HFFc6 (cell line): ENCODE data around the gene CRYBG1. TPM values are rescaled to one million over a fixed set of nuclear protein-coding genes. Genes with fewer than 3 reads are reported as not detected.
A peak's percentile ranks its signal among the peaks of the same experiment; 100 is the strongest.

Source experiments
- DNase-seq: peaks from one replicate; pipeline ENCODE4 v3.0.0-alpha.2; 2018
- H3K27ac Mint-ChIP-seq: 2 replicates; pipeline ENCODE4 v1.8.0; 2020; ENCODE audit warnings: mild to moderate bottlenecking, mixed read lengths
- H3K27me3 Mint-ChIP-seq: 2 replicates; pipeline ENCODE4 v1.8.0; 2021; ENCODE audit warnings: mild to moderate bottlenecking, moderate library complexity, mixed read lengths; ENCODE audit not compliant: insufficient read depth
- H3K36me3 Mint-ChIP-seq: 2 replicates; pipeline ENCODE4 v1.8.0; 2021; ENCODE audit warnings: low read depth, mixed read lengths
- H3K4me1 Mint-ChIP-seq: 2 replicates; pipeline ENCODE4 v1.8.0; 2020; ENCODE audit warnings: low read depth, mixed read lengths
- H3K4me3 Mint-ChIP-seq: 2 replicates; pipeline ENCODE4 v1.8.0; 2020; ENCODE audit warnings: mild to moderate bottlenecking, moderate library complexity, mixed read lengths
- H3K9me3 Mint-ChIP-seq: 2 replicates; pipeline ENCODE4 v1.8.0; 2020; ENCODE audit warnings: mild to moderate bottlenecking, mixed read lengths
- CTCF ChIP-seq: fragments of 200-600 bp; sonication (generic); IDR thresholded peaks from 2 replicates; pipeline ENCODE4 v1.5.0; 2021; ENCODE audit warnings: antibody characterized with exemption, mild to moderate bottlenecking
- total RNA-seq, 6 experiments: library from RNA; stranded (reverse); fragmentation: NEBNext Ultra II Directional; extraction: Animal tissue kit (Norgen Biotek cat#: 25700); gene quantifications; 2 replicates in 1 of 6; 3 replicates in 5 of 6; pipeline ENCODE4 v1.2.3, GENCODE V29; 2021

Gene CRYBG1
- total RNA-seq, 6 experiments from 2014 or later, result 8.2 to 10.9 (median 9.8) TPM

DNA sequence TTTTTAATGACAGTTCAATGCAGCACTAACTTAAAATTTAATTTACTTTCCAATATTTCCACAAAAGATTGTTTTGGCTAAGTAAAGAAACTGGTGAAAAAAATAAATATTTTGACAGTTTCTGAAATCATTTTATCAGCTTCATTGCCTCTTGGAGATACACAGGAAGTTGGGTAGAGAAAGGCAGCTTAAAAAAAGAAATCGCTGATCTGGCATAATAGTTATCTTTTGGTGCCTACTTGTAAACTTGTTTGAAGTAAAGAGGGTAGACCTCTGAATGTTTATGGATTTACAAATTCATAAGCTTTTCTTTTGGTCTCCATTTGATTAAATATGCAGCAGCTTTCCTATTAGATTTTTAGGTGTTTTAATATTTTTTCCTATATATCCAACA lies 165.4 kb downstream of the CRYBG1 start:
- peaks cover 16% of the 10 kb centered on the region for H3K36me3 Mint-ChIP-seq
- no peak for DNase-seq
- H3K9me3 Mint-ChIP-seq, result no peaks in the 10 kb centered on the region
- peak overlapping the region; percentile 60; the same call in 1 of the 2 replicates for H3K27ac Mint-ChIP-seq
- no peaks in the 10 kb centered on the region; the same call in 1 of the 2 replicates for H3K27me3 Mint-ChIP-seq
- no peak overlapping the region for H3K4me3 Mint-ChIP-seq
- TF ChIP-seq CTCF, result no peak
- peaks cover 79% of the 10 kb centered on the region for H3K4me1 Mint-ChIP-seq

- Mint-ChIP-seq H3K27me3 (no peaks in the 10 kb centered on the region; the same call in 1 of the 2 replicates), H3K4me1 (peaks cover 78% of the 10 kb centered on the region), H3K4me3 (peak overlapping the region; percentile 24; the same call in 1 of the 2 replicates), H3K36me3 (peaks cover 14% of the 10 kb centered on the region; the same call in 1 of the 2 replicates), H3K9me3 (no peaks in the 10 kb centered on the region), H3K27ac (peak overlapping the region; percentile 77)
- no peak for TF ChIP-seq CTCF
- DNase-seq, result no peak
These were observed 166.6 kb downstream of the CRYBG1 start for GRCh38 chr6:106527117-106527516.

- H3K27ac Mint-ChIP-seq, result peak overlapping the region; percentile 84
- H3K4me1 Mint-ChIP-seq, result peaks cover 76% of the 10 kb centered on the region
- H3K9me3 Mint-ChIP-seq, result no peaks in the 10 kb centered on the region
- peak; percentile 91 for DNase-seq
- TF ChIP-seq CTCF, result no peak
- H3K27me3 Mint-ChIP-seq, result no peaks in the 10 kb centered on the region; the same call in 1 of the 2 replicates
- H3K36me3 Mint-ChIP-seq, result peaks cover 21% of the 10 kb centered on the region
- peak overlapping the region; percentile 63 for H3K4me3 Mint-ChIP-seq
These were observed 167.5 kb downstream of the CRYBG1 start for GRCh38 chr6:106527979-106528378.

- Mint-ChIP-seq H3K36me3 (peaks cover 26% of the 10 kb centered on the region), H3K4me1 (peaks cover 76% of the 10 kb centered on the region), H3K4me3 (peak overlapping the region; percentile 60), H3K27me3 (no peaks in the 10 kb centered on the region; the same call in 1 of the 2 replicates), H3K9me3 (no peaks in the 10 kb centered on the region), H3K27ac (peak overlapping the region; percentile 83)
- no peak for TF ChIP-seq CTCF
- no peak for DNase-seq
These were observed 168.0 kb downstream of the CRYBG1 start for GRCh38 chr6:106528521-106528920.

DNA sequence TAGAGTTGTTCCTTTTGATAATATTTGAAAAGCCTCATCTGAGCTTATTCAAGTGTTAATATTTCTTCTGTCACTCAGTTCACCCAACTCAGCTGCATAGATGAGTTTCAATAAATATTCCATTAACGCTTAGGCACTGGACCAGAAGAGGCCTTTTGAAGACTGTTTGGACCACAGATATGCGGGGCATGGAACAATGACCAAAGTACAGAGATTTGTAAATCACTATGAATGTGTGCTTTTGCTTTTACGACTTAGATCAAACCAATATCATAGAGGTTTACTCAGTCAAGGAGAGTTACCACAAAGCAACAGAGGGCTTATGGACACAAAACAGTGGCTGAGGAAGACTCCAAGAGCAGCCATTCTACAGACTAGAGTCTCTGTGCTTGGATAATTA lies 168.9 kb downstream of the CRYBG1 start:
- H3K27ac Mint-ChIP-seq, result peak overlapping the region; percentile 84
- H3K9me3 Mint-ChIP-seq, result no peaks in the 10 kb centered on the region
- H3K27me3 Mint-ChIP-seq, result no peaks in the 10 kb centered on the region
- peaks cover 27% of the 10 kb centered on the region for H3K36me3 Mint-ChIP-seq
- H3K4me3 Mint-ChIP-seq, result peak overlapping the region; percentile 19; the same call in 1 of the 2 replicates
- DNase-seq, result no peak
- TF ChIP-seq CTCF, result no peak
- H3K4me1 Mint-ChIP-seq, result peaks cover 85% of the 10 kb centered on the region
